IMR-90 (cell line): ENCODE data around the gene MAGI2. TPM values are rescaled to one million over a fixed set of nuclear protein-coding genes. Genes with fewer than 3 reads are reported as not detected.

Experiments used
- ATAC-seq: fragments of 200-7000 bp; cut with Tn5 transposase; 2 replicates; pipeline ENCODE4 v1.9.1; 2020; ENCODE audit warnings: low read depth, mild to moderate bottlenecking, moderate library complexity
- BruUV-seq: library from RNA; stranded (reverse); fragments of 400-500 nt; replicated peaks from 2 replicates; lab custom pipeline; 2021; lab: Mats Ljungman, UMichigan
- CTCF ChIA-PET: fragments of 300-600 bp; formaldehyde crosslinking; extraction: SDS; loops from one replicate; lab custom pipeline; 2021; ENCODE audit warnings: antibody characterized with exemption; lab: Yijun Ruan, JAX
- POLR2A ChIA-PET: fragments of 300-600 bp; sonication (Branson Sonifier 250); formaldehyde crosslinking; loops from one replicate; lab custom pipeline; 2022; ENCODE audit warnings: antibody characterized with exemption; ENCODE audit not compliant: unreplicated experiment; lab: Charles Lee
- DNase-seq: peaks from one replicate; pipeline ENCODE4 v3.0.0; 2013
- H2AFZ ChIP-seq: replicated peaks from 2 replicates; pipeline ENCODE3; 2013; ENCODE audit warnings: low read length, mild to moderate bottlenecking; ENCODE audit not compliant: poor library complexity
- H2AK5ac ChIP-seq: 2 replicates; pipeline ENCODE4 v1.6.1; 2013; ENCODE audit warnings: low read depth, low read length, inconsistent platforms
- H2AK9ac ChIP-seq: replicated peaks from 2 replicates; pipeline ENCODE3; 2013; ENCODE audit warnings: mild to moderate bottlenecking, low read depth, low read length, moderate library complexity; ENCODE audit not compliant: poor library complexity
- H2BK120ac ChIP-seq: 2 replicates; pipeline ENCODE4 v1.6.1; 2013; ENCODE audit warnings: low read depth, low read length, inconsistent platforms
- H2BK15ac ChIP-seq: 3 replicates; pipeline ENCODE4 v1.6.1; 2013; ENCODE audit warnings: low read depth, low read length, inconsistent platforms
- H2BK20ac ChIP-seq: 2 replicates; pipeline ENCODE4 v1.6.1; 2013; ENCODE audit warnings: low read depth, mild to moderate bottlenecking, inconsistent platforms, low read length, moderate library complexity
- H2BK5ac ChIP-seq: 2 replicates; pipeline ENCODE4 v1.6.1; 2013; ENCODE audit warnings: mild to moderate bottlenecking, low read depth, low read length, inconsistent platforms; ENCODE audit not compliant: poor library complexity, severe bottlenecking
- H3K14ac ChIP-seq: replicated peaks from 2 replicates; pipeline ENCODE4 v1.6.1; 2013; ENCODE audit warnings: low read depth, low read length, inconsistent platforms
- H3K18ac ChIP-seq: 2 replicates; pipeline ENCODE4 v1.6.1; 2013; ENCODE audit warnings: low read depth, low read length, control low read depth
- H3K23ac ChIP-seq: 2 replicates; pipeline ENCODE4 v1.6.1; 2013; ENCODE audit warnings: low read depth, low read length, inconsistent platforms
- H3K27ac ChIP-seq: 2 replicates; pipeline ENCODE4 v1.5.1; 2013; ENCODE audit warnings: mild to moderate bottlenecking, control low read depth, low read length; ENCODE audit not compliant: insufficient read depth
- H3K27me3 ChIP-seq: 2 replicates; pipeline ENCODE4 v1.6.1; 2013; ENCODE audit warnings: low read length; ENCODE audit not compliant: control insufficient read depth, insufficient read depth
- H3K36me3 ChIP-seq: 2 replicates; pipeline ENCODE4 v1.6.1; 2013; ENCODE audit warnings: low read length, mixed read lengths; ENCODE audit not compliant: control insufficient read depth, insufficient read depth
- H3K4ac ChIP-seq: 2 replicates; pipeline ENCODE4 v1.6.1; 2013; ENCODE audit warnings: low read depth, low read length, inconsistent platforms
- H3K4me1 ChIP-seq: 2 replicates; pipeline ENCODE4 v1.6.1; 2013; ENCODE audit warnings: low read length, mixed read lengths; ENCODE audit not compliant: control insufficient read depth, insufficient read depth
- H3K4me2 ChIP-seq: 2 replicates; pipeline ENCODE4 v1.6.1; 2013; ENCODE audit warnings: low read depth, mild to moderate bottlenecking, control low read depth, low read length, moderate library complexity
- H3K4me3 ChIP-seq: 2 replicates; pipeline ENCODE4 v1.5.1; 2013; ENCODE audit warnings: low read depth, mild to moderate bottlenecking, control low read depth, low read length, moderate library complexity; ENCODE audit not compliant: insufficient read depth
- H3K56ac ChIP-seq: 2 replicates; pipeline ENCODE4 v1.6.1; 2013; ENCODE audit warnings: low read length, inconsistent platforms; ENCODE audit not compliant: insufficient read depth; ENCODE audit errors: extremely low read depth
- H3K79me1 ChIP-seq, 2 experiments: 2 replicates each; pipeline ENCODE4 v1.6.1; 2013; ENCODE audit warnings: low read length in 2 of 2, inconsistent platforms in 1 of 2, low read depth in 1 of 2
- H3K9ac ChIP-seq: 2 replicates; pipeline ENCODE4 v1.6.1; 2013; ENCODE audit warnings: low read depth, low read length, control low read depth
- H3K9me1 ChIP-seq: 2 replicates; pipeline ENCODE4 v1.6.1; 2013; ENCODE audit warnings: low read length, inconsistent platforms; ENCODE audit not compliant: insufficient read depth
- H3K9me3 ChIP-seq: 2 replicates; pipeline ENCODE4 v1.6.1; 2013; ENCODE audit warnings: low read length; ENCODE audit not compliant: control insufficient read depth, insufficient read depth
- H4K20me1 ChIP-seq: 2 replicates; pipeline ENCODE4 v1.6.1; 2013; ENCODE audit warnings: low read length, inconsistent platforms; ENCODE audit not compliant: insufficient read depth
- H4K5ac ChIP-seq: 2 replicates; pipeline ENCODE4 v1.6.1; 2013; ENCODE audit warnings: mild to moderate bottlenecking, low read depth, low read length, control low read depth
- H4K8ac ChIP-seq, 2 experiments: 2 replicates each; pipeline ENCODE4 v1.6.1; 2013; ENCODE audit warnings: low read depth in 2 of 2, low read length in 2 of 2, control low read depth in 1 of 2, inconsistent platforms in 1 of 2
- H4K91ac ChIP-seq: 2 replicates; pipeline ENCODE4 v1.6.1; 2013; ENCODE audit warnings: low read depth, low read length, inconsistent platforms; ENCODE audit not compliant: insufficient read depth
- BHLHE40 ChIP-seq: fragments of 150-350 bp; IDR thresholded peaks from 2 replicates; pipeline ENCODE4 v1.6.1; 2016; ENCODE audit warnings: mild to moderate bottlenecking, low read depth, low read length
- FOS ChIP-seq: fragments of 150-350 bp; IDR thresholded peaks from 2 replicates; pipeline ENCODE4 v1.6.1; 2016; ENCODE audit warnings: low read depth, low read length
- MAFK ChIP-seq: IDR thresholded peaks from 2 replicates; pipeline ENCODE4 v1.6.1; 2012; ENCODE audit warnings: low read depth, low read length, improper control_type of control experiment
- MAZ ChIP-seq: IDR thresholded peaks from 2 replicates; pipeline ENCODE4 v1.6.1; 2012; ENCODE audit warnings: low read depth, mild to moderate bottlenecking, low read length, improper control_type of control experiment, moderate library complexity, borderline replicate concordance
- MXI1 ChIP-seq: IDR thresholded peaks from 2 replicates; pipeline ENCODE4 v1.6.1; 2012; ENCODE audit warnings: low read depth, mild to moderate bottlenecking, low read length, moderate library complexity, borderline replicate concordance
- NFE2L2 ChIP-seq: fragments of 150-350 bp; IDR thresholded peaks from 2 replicates; pipeline ENCODE4 v1.6.1; 2016; ENCODE audit warnings: low read depth, mild to moderate bottlenecking, low read length
- POLR2A ChIP-seq: IDR thresholded peaks from 2 replicates; pipeline ENCODE4 v1.6.1; 2012; ENCODE audit warnings: mild to moderate bottlenecking, low read depth, low read length
- RAD21 ChIP-seq: IDR thresholded peaks from 2 replicates; pipeline ENCODE4 v1.6.1; 2012; ENCODE audit warnings: low read length, improper control_type of control experiment
- SMC3 ChIP-seq: fragments of 150-350 bp; IDR thresholded peaks from 2 replicates; pipeline ENCODE4 v1.6.1; 2016; ENCODE audit warnings: low read depth, mild to moderate bottlenecking, antibody characterized with exemption, low read length, moderate library complexity
- USF2 ChIP-seq: fragments of 150-350 bp; IDR thresholded peaks from 2 replicates; pipeline ENCODE4 v1.6.1; 2017; ENCODE audit warnings: mild to moderate bottlenecking, antibody characterized with exemption, low read length, low read depth
- WGBS, 2 experiments: methylation state at CpG; one replicate each; pipeline versions ENCODE4 v1.1.5 to v1.1.7; 2013; ENCODE audit warnings: missing lambda C conversion rate in 2 of 2; ENCODE audit not compliant: insufficient read length in 1 of 2; ENCODE audit errors: extremely low coverage in 2 of 2; 5-methylcytosine and 5-hydroxymethylcytosine counted together
- dilution Hi-C: fragments of 300-500 bp; cut with HindIII; formaldehyde crosslinking; loops from one replicate; pipeline ENCODE4 v1.14.3; 2018; ENCODE audit warnings: low sequenced_read_pairs; ENCODE audit not compliant: unreplicated experiment
- in situ Hi-C: fragments of 300-500 bp; cut with MboI; formaldehyde crosslinking; loops from 3 replicates; pipeline ENCODE4 v1.14.3; 2019; ENCODE audit warnings: low sequenced_read_pairs, inconsistent platforms, mixed read lengths
- intact Hi-C: fragments of 100-400 bp; cut with micrococcal nuclease; formaldehyde crosslinking; loops from 2 replicates; pipeline ENCODE4 v1.10.0; 2022
- polyA plus RNA-seq, 3 experiments: library from polyadenylated mRNA; depleted of rRNA; stranded (reverse); fragments of >200 nt; gene quantifications; 2 replicates each; pipeline ENCODE4 v1.2.3, GENCODE V29; 2012; ENCODE audit warnings: low replicate concordance in 1 of 3
- total RNA-seq: library from RNA; depleted of rRNA; stranded (reverse); fragments of >200 nt; gene quantifications from 2 replicates; pipeline ENCODE4 v1.2.3, GENCODE V29; 2012
- TF ChIP-seq, protein P1 (sequence below): fragments of 150-350 bp; IDR thresholded peaks from 2 replicates; pipeline ENCODE4 v1.6.1; 2016; ENCODE audit warnings: low read depth, mild to moderate bottlenecking, low read length, moderate library complexity, borderline replicate concordance
- TF ChIP-seq, protein P2 (sequence below): conservative IDR thresholded peaks from 2 replicates; pipeline ENCODE4 v1.5.1; 2012; ENCODE audit warnings: mild to moderate bottlenecking, low read depth, low read length, improper control_type of control experiment

The MAGI2 gene
- total and polyA plus RNA-seq, 2 of the 4 experiments (the other 2 are of a cell fraction), result 2.5 to 17.9 TPM

GRCh38 chr7:78787854-78788253 lies 665.6 kb downstream of the MAGI2 start:
- Histone ChIP-seq H3K14ac (peak overlapping the region; percentile 32), H2AFZ (no peak overlapping the region), H3K9me3 (no peaks in the 10 kb centered on the region), H2BK20ac (peak overlapping the region; percentile 12; the same call in 1 of the 2 replicates), H4K91ac (no peak overlapping the region), H2BK5ac (peak overlapping the region; percentile 25), H3K23ac (peak overlapping the region; percentile 3; the same call in 1 of the 2 replicates), H3K4me2 (no peak overlapping the region), H3K9me1 (no peaks in the 10 kb centered on the region), H3K27me3 (no peaks in the 10 kb centered on the region), H3K4me1 (no peaks in the 10 kb centered on the region), H3K4me3 (no peak overlapping the region), H2BK15ac (no peak overlapping the region), H2BK120ac (peak overlapping the region; percentile 43; the same call in 1 of the 2 replicates), H2AK5ac (no peak overlapping the region), H3K9ac (no peak overlapping the region), H3K18ac (peak overlapping the region; percentile 84; the same call in 1 of the 2 replicates), H4K20me1 (no peaks in the 10 kb centered on the region), H3K79me1 (no peaks in the 10 kb centered on the region), H4K8ac (peak overlapping the region in 1 of 2 experiments; percentile 53; a peak in 2 of 4 replicates), H3K56ac (no peak overlapping the region), H4K5ac (peak overlapping the region; percentile 52; the same call in 1 of the 2 replicates), H3K27ac (no peak overlapping the region), H3K36me3 (no peaks in the 10 kb centered on the region), H3K4ac (peak overlapping the region; percentile 39; the same call in 1 of the 2 replicates), H2AK9ac (no peak overlapping the region)
- DNase-seq, result no peak
- intact Hi-C loops, result no loop called here
- WGBS, 2 experiments, result no CpG with 5 or more reads among the region's 1 CpG
- no peak; the same call in 1 of the 2 replicates for ATAC-seq
- ChIA-PET POLR2A (no interaction called here), CTCF (interaction anchor here (0.8 kb wide), 1 partner anchor 10 kb away, joined by 3 read pairs; no protein-coding TSS in a partner anchor)
- dilution Hi-C loops, result no loop called here
- BruUV-seq, result no TSS peak
- in situ Hi-C loops, result no loop called here
- TF ChIP-seq NFE2L2, result no peak
- TF ChIP-seq BHLHE40, result no peak
- TF ChIP-seq, protein P1, sequence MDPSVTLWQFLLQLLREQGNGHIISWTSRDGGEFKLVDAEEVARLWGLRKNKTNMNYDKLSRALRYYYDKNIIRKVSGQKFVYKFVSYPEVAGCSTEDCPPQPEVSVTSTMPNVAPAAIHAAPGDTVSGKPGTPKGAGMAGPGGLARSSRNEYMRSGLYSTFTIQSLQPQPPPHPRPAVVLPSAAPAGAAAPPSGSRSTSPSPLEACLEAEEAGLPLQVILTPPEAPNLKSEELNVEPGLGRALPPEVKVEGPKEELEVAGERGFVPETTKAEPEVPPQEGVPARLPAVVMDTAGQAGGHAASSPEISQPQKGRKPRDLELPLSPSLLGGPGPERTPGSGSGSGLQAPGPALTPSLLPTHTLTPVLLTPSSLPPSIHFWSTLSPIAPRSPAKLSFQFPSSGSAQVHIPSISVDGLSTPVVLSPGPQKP, result no peak
- TF ChIP-seq MXI1, result no peak
- TF ChIP-seq USF2, result no peak
- no peak for TF ChIP-seq POLR2A
- no peak for TF ChIP-seq FOS
- TF ChIP-seq, protein P2, sequence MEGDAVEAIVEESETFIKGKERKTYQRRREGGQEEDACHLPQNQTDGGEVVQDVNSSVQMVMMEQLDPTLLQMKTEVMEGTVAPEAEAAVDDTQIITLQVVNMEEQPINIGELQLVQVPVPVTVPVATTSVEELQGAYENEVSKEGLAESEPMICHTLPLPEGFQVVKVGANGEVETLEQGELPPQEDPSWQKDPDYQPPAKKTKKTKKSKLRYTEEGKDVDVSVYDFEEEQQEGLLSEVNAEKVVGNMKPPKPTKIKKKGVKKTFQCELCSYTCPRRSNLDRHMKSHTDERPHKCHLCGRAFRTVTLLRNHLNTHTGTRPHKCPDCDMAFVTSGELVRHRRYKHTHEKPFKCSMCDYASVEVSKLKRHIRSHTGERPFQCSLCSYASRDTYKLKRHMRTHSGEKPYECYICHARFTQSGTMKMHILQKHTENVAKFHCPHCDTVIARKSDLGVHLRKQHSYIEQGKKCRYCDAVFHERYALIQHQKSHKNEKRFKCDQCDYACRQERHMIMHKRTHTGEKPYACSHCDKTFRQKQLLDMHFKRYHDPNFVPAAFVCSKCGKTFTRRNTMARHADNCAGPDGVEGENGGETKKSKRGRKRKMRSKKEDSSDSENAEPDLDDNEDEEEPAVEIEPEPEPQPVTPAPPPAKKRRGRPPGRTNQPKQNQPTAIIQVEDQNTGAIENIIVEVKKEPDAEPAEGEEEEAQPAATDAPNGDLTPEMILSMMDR, result no peak
- TF ChIP-seq MAZ, result no peak
- TF ChIP-seq RAD21, result no peak
- TF ChIP-seq MAFK, result no peak
- TF ChIP-seq SMC3, result no peak
